HK-2 (cell line): ENCODE measurements around the gene CD84.
A peak's percentile ranks its signal among the peaks of the same experiment; 100 is the strongest.
"Not testable (repeated sequence)": the region's sequence is repeated elsewhere in the genome, so short reads cannot be mapped to it uniquely, and the experiment has no call there.

Experiments used
- DNase-seq: peaks from one replicate; pipeline ENCODE4 v3.0.0-alpha.2; 2018; ENCODE audit not compliant: unreplicated experiment

The CD84 gene, protein sequence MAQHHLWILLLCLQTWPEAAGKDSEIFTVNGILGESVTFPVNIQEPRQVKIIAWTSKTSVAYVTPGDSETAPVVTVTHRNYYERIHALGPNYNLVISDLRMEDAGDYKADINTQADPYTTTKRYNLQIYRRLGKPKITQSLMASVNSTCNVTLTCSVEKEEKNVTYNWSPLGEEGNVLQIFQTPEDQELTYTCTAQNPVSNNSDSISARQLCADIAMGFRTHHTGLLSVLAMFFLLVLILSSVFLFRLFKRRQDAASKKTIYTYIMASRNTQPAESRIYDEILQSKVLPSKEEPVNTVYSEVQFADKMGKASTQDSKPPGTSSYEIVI

DNA sequence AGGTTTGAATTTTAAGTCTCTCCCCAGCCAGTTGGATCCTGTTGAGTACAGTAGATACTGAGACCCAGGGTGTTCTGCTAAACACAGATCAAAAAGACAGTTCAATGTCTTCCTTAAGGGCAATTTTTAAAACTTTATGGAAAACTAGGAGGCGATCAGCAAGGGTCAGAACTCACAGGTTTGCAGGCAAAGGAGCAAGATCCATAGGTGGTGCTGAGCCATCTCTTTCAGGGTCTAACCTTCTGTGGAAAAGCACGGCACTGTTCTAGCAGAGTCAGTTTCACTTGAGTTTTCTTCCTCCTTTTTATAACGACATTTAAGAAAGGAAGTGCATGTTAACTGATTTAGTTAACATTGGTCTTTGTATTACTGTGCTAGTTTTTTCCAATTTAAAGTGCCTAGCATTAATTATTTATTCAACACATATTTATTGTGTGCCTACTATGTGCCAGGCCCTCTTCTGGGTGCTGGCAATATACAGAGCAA lies at the start of gene CD84:
CD84 (minus strand) TSS at position 281 of the 486 bp plus-strand sequence; CDS start at position 222, 59 bp downstream.
- DNase-seq: no peak

DNA sequence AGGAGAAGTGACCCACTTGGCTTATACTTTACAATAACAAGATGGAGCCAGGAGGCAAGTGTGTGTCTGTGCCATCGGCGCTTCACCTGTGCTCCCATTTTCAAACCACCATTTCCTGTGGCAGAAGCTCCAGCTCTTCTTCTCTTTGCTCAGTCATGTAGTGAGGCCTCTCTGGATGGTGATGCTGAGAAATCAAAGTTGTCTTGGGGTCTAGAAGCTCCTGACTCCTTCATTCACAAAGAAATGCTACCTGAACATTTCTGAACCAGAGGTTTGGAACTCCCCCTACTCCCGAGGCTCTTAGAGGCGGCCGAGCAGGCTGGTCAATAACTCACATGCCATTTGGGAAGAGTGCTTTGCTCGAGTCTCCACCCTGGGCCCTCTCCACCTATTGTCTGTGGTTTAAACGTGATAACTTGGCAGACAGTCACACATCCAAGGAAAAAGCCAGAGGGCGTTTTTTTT lies 49.5 kb upstream of the CD84 start:
- no peak for DNase-seq

DNA sequence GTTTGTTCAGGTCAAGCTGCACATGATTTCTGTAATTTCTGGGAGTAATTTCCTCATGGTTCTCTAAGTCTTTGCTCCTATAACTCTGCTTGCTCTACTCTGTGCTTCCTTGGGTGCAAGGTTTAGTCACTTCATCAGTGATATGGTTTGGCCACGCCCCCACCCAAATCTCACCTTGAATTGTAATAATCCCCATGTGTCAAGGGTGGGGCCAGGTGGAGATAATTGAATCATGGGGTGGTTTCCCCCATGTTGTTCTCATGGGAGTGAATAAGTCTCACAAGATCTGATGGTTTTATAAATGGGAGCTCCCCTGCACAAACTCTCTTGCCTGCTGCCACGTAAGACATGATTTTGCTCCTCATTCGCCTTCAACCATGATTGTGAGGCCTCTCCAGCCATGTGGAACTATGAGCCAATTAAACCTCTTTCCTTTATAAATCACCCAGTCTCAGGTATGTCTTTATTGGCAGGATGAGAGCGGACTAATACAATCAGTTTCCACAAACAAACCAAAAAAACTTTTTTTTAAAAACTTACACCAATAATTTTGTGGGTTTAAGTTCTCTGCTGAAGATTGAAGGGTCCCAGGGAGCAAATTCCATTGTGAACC lies 48.5 kb upstream of the CD84 start:
- not testable (repeated sequence) for DNase-seq

DNA sequence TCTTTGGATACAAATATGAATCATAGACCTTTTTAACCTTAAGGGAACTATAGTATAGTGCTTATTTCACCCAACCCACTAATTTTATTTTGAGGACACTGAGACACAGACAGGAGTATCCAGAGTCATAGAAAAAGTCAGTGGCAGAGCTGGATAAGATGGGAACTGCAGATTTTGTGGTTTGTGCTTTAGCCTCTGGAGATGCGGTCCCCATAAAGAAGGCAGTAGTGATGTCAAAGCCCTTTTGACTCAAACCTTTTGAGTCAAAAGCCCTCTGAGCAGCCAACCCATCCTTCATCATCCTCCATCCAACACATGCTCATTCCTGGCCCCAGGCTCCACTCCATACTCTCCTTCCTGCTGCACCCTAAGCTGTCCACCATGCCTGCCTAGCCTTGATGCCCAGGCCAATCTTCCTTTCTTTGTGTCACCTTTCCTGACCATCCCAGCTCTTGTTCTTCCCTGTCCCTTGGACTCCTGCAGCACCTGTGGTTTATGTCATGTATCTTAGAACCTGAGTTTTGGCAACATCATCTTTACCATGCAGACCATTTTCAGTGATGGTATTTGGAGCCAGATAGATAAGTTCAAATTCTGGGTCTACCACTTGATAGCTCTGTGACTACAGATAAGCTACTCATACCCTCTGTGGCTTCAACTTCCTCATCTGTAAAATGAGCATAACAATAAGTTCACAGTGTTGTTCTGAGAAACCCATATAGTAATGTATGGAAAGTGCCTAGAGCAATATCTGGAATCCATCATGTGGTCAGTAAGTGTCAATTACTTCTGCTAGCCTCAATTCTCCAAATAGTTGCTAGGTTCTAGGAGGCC lies 47.4 kb upstream of the CD84 start:
- no peak for DNase-seq

DNA sequence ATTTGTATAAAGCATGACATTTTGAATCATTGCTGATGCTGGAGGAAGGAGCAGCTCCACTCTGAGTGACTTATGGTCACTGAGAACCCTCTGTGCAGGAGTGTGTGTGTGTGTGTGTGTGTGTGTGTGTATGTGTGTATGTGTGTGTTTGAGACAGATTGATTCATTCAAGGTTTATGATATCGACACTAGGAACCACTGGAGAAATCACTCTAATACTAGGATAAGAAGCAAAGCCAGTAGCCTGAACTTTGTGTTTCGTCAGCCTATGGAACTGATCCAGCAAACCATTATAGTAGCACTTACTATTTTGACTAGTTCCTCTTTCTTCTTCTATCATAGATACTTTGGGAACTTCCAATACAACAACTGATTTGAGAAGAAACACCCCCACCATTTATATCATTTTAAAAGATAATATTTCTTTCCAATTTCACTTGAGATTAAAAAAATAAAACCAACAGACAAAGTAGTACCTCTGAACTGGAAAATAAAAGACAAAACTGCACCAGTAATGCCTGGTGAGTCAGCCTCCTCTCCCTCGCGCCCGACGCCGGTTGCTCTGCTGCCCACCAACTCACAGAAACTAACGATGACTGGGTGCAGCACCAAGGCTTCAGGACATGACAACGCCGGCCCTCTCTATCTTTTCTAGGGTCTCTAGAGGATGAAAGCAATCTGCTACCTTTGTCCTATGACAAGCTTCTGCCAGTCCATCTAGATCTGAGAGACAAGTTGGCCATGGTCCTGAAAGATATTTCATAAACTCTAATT lies 46.6 kb upstream of the CD84 start:
- DNase-seq: no peak

DNA sequence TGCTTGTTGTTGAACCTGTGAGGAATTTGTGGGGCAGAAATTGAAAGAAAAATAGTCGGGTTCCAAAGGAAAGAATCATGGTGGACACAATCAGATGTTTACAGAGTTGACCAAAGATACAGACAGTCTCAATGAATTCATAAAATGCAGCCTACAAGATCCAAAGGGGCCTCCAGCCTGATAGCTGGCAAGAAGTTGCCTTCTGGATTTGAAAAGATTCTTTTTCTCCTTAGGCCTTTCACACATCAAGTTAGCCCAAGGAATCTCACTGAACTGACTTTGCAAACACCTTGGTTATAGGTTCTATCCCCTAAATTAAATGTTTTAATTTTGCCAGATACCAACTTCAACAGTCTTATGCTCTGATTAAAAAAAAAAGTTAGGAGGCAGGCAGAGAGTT lies 46.0 kb upstream of the CD84 start:
- no peak for DNase-seq

DNA sequence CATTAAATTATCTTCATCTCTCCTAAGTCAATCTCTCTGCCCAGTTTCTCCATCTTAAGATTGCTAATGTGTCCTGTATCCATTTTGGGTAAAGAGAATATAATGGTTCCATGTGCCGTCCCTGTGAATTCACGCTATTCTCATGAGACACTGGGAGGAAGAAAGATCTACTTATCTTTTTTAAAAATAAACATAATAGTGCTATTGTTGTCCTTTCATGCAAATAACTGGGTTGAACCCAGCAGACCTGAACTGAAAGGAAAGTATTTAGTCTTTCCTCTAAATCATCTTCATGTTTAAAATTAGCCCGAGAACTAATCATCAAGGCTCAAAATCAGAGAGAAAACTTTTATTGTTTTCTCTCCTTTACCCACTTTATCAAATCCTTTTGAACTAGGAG lies 45.2 kb upstream of the CD84 start:
- DNase-seq: no peak

DNA sequence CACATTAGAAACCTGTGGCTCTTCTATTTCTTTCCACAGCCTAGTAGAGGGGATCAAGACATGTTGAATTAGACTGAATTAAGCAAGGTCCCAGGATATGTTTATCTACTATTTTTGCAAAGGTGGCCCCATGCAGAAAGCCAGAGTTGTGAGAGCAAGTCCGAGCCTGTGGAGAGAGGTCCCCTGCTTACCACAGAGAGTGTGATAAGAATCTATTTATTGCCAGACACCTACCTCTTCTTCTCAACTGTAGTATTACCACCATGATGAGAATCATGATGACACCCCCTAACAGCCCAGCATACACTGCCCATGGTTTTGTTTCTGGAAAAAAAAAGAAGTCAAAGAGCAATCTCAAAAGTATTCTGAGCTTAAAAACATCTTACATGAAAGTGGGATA lies 44.6 kb upstream of the CD84 start:
- no peak for DNase-seq

DNA sequence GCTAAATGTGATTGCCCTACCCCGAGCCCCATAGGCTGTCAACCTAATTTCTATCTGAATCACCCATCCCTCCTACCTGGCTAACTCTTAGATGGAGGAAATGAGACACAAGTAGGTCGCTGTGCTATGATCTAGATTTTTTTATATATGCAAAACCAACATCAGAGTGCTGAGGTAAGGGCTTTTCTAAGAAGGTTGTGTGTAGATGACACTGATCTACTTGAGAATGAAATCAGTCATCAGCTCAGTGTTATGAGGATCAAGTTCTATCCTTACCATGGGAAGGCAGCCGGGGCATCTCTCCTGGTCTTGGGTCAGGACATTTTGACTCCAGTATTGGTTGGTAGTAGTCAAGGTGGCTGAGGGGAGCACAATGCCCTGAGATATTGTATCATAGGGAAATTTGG lies 43.9 kb upstream of the CD84 start:
- no peak for DNase-seq

DNA sequence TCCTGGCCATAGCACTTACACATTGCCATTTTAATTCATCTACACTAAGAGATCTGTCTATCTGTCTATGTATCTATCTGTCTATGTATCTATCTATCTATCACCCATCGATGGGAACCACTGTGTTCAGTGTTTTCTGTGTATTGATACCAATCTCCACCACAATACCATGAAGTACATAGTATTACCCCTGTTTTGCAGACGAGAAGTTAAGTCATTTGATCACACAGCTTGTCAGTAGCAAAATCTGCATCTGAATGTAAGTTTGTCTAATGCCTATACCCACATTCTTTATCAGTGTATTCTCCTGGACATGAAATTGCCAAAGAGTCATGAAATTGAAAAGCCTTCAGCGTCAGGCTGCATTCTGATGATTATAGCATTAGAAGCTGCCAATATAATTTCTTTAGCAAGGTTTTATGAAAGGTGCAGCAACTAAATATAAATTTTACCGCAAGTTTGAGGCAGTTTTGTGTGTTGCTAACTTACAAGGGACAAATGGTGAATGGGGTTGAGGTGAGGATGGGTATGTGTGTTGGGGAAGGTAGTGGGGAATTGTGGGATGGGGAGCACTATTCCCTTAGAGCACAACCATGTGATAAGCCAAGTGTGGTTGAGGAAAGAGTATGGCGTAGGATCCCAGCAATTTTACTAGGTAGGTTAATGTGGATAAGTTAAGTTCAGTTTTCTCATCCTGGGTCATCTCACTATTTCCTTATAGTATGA lies 43.4 kb upstream of the CD84 start:
- no peak for DNase-seq

DNA sequence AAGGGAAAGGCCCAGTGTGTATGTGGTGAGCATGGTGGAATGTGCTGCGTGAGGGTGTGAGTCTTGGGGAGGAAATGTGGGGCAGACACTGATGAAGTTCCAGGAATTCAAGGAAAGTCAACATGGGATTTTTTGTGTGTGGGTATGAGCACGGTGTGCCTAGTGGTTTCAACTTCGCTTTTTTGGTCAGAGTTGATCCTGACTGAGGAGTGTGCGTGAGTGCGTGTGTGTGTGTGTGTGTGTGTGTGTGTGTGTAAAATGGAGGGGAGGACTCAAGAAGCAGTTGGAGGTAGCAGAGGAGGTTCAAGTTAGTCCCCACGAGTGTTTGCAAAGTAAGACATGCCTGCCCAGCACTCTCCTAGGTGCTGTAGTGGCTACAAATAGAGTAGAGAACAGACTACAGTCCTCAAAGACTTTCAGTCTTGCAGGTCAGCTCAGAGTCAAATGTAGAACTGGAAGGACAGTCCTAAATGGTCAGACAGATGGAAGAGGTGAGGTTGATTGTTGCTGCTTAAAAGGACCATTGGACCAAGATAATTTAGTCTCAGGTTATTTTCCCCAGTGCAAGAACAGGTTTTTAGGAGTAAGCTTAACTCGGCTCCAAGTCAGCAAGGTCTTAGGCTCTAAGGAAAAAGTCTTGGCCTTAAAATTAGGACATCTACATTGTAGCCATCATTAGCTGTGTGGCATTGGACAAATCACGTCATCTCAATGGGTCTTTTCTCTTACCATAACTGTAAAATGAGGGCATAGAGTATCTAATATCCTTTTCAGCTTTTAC lies 42.5 kb upstream of the CD84 start:
- no peak for DNase-seq

DNA sequence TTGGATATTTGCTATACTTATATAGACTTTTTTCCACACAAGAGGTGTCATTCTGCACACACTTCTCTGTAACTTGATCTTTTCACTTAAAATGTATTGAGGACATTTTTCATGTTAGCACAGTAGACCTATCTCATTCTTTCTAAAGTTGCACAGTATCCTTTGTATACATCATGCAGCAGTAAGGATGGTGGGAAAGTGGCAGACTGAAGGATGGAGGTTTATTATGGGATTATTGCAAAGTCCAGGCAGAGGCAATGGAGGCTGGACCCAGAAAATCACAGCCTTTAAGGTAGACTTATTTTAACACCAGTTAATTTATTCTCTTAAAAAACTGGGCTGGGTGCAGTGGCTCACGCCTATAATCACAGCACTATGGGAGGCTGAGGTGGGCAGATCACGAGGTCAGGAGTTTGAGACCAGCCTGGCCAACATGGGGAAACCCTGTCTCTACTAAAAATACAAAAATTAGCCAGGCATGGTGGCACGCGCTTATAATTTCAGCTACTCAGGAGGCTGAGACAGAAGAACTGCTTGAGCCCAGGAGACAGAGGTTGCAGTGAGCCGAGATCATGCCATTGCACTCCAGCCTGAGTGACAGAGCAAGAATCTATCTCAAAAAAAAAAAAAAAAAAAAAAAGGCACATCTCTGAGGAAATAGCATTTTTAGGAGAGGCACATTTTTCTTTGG lies 41.8 kb upstream of the CD84 start:
- DNase-seq: no peak

DNA sequence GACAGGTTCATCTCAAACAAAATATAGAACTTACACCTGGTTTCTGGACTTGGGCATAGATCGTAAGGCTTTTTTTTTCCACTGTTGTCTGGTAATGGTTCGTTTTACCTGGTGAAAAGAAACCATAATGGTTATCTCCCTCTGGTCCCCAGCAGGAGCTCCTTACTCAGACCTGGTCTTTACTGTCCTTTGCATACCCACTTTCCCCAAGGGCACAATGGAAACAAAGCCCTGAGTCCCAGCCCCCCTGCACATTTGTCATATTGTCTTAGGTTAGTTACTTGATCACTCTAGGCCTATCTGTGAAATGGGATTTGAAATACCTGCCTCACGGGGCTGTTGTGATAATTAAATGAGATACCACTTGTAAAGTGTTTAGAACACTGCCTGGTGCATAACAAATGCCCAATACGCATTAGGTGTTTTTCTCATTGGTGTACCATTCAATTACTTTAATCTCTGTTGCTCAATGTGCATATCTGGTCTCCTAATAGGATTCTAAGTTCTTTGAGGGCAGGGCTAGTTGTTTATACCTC lies 40.5 kb upstream of the CD84 start:
- no peak for DNase-seq

DNA sequence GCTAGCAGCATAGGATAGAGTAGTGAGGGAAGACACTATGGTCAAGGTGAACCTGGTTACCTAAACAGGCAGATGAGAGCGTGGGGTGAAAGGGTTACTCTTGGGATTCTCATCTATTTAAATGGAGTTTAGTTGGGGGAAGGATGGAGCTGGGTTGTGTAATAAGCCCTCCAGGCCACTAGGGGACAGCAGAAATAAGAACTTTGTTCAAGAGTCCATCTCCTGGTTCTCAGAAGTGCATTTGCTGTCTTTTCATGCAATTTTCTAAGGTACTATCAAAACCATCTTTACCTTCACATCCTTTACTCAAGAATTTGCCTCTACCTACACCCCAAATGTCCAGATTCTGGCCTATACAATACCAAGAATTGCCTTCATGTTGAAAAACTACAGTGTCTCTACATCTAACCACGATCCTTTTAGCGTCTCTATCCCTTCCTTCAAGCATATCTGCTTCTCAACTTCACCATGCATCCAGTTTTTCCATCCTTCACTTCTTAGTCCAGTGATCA lies 39.5 kb upstream of the CD84 start:
- DNase-seq: peak; percentile 4

DNA sequence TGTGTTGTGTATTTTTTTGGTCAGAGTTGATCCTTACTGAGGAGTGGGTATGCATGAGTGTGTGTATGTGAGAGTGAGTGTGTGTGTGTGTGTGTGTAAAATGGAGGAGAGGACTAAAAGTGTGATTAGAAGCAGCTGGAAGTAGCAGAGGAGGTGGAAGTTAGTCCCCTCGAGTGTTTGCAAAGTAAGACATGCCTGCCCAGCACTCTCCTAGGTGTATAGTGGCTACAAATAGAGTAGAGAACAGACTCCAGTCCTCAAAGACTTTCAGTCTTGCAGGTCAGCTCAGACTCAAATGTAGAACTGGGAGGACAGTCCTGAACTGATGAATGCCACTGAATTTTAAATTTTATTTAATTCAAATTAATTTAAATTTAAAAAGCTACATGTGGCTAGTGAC lies 39.0 kb upstream of the CD84 start:
- DNase-seq: no peak

DNA sequence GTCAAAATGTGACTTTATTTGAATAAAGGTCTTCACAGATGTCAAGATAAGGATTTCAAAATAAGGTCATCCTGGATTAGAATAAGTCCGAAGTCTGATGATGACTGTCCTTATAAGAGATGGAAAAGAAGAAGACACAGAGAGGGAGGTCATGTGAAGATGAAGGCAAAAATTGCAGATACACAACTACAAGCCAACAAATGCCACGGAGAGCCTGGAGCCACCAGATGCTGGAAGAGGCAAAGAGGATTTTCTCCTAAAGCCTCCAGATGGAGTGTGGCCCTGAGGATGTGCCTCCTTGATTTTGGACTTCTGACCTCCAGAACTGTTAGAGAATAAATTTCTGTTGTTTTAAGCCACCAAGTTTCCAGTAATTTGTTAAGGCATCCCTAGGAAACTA lies 36.4 kb upstream of the CD84 start:
- DNase-seq: no peak

DNA sequence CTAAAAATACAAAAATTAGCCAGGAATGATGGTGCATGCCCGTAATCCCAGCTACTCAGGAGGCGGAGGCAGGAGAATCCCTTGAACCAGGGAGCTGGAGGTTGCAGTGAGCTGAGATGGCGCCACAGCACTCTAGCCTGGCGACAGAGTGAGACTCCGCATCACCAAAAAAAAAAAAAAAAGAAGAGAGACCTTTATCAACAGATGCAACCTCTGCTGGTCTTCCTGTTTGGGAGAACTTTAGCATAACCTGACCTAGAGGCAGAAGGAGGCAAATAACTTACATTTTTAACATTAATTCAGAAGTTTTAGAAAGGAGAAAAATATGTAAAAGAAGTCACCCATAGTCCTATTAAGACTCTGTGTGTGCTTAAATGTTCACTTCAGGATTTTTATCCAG lies 35.1 kb upstream of the CD84 start:
- no peak for DNase-seq

DNA sequence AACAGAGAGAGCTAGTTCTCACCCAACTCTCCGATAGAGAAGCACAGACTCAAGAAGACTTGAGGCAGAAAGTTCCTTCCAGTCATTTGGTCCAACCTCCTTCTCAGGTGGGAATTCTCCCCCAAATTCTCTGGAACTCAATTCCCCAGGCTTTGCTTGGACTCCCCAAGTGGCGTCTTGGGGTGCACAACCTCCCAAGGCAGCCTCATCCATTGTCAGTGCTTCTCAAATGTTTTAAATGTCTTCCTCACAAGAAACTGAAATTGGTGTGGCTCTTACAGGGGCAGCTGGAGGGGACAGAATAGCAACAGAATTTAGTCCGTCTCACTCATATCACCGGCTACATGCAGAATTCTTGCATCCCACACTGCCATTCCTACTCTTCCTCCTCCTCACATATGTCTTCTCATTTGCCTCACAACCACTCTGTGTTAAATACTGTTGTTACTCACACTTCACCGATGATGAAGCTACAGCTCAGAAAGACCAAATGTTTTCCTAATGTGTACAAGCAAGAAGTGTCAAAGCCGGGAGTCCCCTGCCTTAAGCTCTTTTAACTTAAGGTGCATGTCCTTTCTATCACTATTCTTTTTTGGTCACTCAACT lies 33.4 kb upstream of the CD84 start:
- no peak for DNase-seq
